Measurements from ENCODE around the gene DDAH2.
A peak's percentile ranks its signal among the peaks of the same experiment; 100 is the strongest.

Gene DDAH2, protein sequence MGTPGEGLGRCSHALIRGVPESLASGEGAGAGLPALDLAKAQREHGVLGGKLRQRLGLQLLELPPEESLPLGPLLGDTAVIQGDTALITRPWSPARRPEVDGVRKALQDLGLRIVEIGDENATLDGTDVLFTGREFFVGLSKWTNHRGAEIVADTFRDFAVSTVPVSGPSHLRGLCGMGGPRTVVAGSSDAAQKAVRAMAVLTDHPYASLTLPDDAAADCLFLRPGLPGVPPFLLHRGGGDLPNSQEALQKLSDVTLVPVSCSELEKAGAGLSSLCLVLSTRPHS

DNA sequence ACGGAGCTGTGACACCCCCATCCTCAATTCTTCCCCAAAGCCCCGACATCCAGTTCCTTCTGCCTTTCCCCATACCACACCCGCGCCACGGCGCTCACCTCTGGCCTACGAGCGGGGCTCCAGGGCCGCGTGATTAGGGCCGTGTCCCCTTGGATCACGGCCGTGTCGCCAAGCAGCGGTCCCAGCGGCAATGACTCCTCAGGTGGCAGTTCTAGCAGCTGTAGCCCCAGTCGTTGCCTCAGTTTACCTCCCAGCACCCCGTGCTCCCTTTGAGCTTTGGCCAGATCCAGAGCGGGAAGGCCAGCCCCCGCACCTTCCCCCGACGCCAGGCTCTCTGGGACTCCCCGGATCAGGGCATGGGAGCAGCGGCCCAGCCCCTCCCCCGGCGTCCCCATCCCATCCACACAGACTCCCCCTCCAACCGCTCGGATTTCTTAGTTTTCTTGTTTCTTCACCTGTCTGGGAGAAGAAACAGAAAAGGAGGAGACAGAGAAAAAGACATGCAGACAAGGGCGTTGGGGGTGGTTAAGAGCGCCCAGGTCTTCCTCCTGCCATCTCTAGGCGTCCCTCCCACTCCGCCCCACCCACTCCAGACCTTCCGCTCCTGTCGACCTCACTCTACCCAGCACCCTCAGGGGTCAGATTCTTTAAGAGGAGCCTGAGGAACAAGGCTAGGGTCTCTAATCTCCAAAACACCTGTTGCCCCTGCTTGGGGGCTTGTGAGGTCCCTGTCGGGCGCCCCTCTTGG, at the start of gene DDAH2:
Gene DDAH2, minus strand, starts transcription at position 533 of the 748 bp plus-strand sequence. Its CDS starts 138 bp downstream, at position 395.
- DNase-seq: no peak

DNA sequence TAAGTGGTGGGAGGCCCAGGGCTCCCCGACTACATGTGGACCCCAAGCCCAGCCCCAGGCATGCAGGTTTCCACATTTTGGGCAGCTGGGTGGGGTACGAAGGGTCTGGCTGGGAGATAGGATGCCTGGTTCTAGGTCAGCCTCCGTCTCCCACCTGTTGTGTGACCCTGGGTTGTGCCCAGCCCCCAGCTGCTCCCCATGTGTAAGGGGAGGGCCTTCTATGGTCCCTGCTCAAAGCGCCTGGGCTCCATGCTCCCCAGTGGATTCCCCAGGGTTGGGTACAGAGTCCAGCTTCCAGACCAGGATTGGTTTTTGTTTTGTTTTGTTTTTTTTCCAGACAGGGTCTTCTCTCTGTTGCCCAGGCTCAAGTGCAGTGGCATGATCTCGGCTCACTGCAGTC, 49.1 kb upstream of the DDAH2 start:
- no peak for DNase-seq

DNA sequence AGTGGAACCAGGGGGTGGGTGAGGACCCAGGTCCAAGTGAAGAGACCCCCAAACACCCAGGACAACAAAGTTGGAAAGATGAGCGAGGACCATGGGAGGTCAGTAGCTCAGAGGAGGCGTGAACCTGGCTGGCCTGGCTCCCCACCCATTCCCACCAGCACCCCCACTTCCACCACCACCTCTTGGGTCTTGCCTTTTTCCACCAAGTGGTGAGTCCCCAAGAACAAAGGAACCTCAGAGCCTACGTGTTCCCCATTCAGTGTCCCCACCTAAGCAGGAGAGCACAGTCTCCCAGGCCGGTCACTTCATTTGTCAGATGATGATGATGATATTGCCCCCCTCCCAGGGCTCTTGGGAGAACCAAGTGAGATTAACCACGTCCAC, 48.6 kb upstream of the DDAH2 start:
- no peak for DNase-seq

DNA sequence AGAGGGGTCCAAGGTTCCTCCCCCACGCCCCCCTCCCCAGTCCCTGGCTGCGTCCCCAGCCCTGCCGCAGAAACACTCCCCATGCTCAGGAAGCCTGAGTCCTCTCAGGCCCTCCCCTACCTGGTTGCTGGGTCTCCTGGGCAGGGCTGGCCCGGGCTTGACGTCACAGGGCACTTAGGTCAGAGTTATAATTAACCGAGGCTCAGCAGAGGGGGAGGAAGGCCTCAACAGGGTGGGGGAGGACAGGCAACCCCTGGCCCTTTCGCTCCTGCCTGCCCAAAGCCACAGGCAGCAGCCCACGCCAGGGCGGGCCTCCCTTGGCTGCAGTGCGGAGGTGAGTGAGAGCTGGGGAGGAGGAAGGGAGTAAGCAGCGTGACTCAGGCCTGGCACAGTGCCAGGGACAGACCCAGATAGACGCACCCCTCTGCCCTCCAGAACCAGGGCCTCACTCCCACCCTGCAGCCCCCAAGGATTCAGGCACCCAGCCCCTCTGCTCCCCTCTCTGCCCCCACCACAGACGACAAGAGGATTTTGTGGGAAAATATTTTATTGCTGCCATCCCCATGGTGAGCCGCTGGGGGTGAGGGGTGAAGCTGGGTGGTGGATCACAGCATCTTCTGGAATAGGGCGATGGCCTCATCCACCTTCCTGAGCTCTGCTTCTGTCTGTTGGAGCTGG, 48.0 kb upstream of the DDAH2 start, which contains the start of gene VWA7:
Gene VWA7, minus strand, starts transcription at position 340 of the 678 bp plus-strand sequence. CDS start 549 bp downstream, outside the sequence.
- DNase-seq: peak; percentile 48

DNA sequence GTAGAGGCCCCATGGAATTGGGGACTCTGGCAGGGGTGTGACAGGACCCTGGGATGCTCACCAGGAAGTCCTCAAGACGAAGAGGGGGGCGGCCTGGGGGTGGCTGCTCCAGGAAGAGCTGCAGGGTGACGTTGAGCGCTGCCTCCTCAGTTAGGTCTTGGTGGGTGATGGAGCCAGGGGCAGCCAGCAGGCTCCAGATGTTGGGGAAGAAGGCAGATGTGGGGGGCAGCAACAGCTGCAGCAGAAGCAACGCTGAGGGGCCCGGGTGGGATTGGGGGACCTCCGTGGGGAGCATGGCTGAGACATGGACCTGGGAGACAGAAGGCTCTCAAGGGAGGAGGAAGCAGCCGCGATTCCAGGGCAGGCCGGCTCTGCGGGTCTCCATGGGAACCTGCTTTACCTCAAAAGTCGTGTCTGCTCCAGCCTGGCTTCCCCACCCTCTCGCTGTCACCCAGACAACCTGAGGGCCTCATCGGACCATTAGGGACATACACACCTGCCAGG, 47.4 kb upstream of the DDAH2 start:
- no peak for DNase-seq

DNA sequence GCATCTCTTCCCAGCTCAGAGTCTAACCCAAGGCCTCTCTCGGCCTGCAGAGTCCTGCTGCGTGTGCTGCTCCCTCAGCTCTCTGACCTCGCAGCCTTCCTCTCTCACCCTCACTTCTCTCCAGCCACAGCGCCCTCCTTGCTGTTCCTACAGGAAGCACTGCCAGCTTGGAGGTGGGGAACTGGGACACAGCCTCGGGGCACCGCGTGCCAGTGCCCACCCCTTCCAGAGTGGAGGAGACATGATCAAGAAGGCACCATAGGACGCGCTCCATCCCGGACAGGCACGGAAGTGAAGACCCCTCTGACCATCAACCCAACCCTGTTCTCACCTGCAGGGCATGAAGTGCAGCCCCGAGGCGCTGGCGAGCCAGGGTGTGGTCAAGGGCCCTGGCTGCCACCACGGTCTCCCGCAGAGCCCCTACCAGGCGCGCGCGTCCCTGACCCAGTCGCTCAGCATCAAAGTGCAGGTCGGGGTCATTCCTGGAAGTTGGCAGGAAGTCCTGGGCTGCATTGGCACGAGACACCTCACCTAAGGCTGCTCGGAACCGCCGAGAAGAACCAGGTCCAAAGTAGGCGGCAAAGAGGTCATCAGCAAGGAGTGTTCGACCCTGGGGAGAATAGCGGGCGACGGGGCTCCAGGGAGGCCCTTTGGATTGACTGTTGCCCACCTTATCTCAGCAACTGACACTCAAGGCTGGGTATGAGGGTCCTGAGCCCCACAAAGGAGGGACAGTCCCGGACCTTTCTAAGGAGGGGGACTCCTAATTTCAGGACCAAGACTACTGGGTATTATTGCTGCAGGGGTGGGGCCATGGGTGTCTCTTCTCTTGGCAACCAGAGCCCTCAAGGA, 46.8 kb upstream of the DDAH2 start:
- DNase-seq: no peak

DNA sequence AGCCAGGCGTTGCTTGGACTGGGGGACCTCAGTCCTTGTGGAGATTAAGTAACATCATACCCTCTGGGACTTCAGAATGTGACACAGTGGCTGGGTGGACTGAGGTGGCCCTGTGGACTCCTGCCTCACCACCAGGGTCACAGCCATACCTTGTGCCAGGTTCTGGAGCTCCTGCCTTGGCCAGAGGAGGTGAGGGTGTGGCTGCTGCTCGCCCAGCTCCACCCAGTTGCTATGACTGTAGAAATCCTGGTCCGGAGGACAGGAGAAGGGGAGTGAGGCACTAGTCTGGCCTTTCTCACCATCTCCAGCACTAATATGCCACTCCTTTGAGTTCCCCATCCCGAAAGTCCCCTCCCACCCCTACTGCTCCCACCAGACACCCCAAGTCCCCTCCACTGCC, 46.1 kb upstream of the DDAH2 start:
- DNase-seq: no peak

DNA sequence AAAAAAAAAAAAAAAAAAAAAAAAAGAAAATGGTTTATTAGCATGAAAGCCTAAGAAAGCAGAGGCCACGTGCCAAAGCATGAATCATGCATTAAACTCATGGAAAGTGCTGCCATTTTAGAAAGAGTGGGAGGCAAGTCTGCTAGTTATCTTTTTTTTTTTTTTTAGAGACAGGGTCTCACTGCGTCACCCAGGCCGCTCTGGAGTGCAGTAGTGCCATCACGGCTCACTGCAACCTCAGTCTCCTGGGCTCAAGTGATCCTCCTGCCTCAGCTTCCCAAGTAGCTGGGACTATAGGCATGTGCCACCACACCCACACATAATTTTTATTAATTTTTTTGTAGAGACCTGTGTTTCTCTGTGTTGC, 42.9 kb upstream of the DDAH2 start:
- DNase-seq: no peak

DNA sequence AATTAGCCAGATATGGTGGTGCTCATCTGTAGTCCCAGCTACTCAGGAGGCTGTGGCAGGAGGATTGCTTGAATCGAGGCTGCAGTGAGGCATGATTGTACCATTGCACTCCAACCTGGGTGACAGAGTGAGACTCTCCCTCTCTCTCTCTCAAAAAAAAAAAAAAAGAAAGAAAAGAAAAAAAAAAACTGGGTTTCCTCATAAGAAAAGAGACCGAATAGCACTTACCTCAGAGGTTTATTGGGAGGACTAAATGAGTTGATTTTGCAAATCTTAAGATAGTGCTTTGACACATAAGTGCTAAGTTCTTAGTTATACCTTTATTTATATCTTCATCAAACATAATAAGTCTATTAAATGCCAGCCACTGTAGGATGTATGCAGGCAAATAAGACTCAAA, 41.8 kb upstream of the DDAH2 start:
- DNase-seq: no peak

DNA sequence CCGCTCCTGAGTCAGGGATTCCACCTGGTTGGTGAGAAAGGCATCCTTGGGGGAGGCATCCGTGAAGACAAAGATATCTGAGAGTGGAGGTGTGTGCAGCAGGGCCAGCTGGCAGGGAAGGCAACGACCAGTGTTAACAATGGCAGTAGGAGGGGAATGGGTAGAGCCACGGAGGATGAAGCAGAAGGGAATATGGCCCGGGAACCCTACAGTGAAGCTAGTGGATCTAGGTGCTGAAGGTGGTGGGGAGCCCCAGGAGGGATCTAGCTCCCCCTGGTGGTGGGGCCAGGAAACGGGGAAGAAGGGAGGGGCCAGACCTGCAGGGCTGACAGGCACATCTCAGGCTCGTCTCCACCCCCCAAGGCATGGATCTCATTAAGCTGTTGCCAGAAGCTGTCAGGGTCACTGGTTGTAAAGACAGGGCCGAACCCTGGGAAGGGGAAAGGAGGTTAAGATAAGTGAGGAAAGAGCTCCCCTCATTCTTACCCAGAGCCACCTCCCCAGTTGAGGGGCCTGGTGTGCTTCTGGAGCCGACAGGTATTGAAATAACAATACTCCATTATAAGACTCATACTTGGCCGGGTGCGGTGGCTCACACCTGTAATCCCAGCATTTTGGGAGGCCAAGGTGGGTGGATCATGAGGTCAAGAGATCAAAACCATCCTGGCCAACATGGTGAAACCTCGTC, 40.7 kb upstream of the DDAH2 start:
- DNase-seq: peak; percentile 47

DNA sequence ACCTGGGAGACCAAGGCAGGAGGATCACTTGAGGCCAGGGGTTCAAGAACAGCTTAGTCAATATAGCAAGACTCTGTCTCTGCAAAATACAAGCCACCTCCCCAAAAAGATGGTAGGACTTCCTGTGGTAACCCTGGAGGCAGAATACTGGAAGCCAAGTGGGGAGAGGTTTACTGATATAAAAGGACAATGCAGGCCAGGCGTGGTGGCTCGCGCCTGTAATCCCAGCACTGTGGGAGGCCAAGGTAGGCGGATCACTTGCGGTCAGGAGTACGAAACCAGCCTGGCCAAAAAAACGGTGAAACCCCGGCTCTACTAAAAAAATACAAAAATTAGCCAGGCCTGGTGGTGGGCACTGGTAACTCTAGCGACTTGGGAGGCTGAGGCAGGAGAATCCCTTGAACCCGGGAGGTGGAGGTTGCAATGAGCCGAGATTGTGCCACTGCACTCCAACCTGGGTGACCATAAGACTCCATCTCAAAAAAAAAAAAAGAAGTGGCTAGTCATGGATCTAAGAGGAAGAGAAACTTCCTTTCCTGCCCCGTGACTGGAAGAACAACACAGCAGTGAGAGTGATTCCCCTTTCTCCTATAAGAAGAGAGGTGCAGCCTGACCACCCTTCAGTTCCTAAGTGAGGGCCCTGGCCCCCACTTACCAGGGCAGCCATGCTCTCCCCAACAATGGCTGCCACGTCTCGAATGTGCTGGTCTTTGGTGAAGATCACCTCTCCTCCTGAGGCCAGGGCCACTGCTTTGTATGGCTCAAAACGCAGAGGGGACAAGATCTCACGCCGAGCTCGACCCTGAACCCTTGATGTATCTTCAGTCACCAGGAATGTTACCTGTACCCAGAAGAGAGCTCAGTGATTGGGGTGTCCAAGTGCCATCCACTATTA, 39.5 kb upstream of the DDAH2 start:
- no peak for DNase-seq

DNA sequence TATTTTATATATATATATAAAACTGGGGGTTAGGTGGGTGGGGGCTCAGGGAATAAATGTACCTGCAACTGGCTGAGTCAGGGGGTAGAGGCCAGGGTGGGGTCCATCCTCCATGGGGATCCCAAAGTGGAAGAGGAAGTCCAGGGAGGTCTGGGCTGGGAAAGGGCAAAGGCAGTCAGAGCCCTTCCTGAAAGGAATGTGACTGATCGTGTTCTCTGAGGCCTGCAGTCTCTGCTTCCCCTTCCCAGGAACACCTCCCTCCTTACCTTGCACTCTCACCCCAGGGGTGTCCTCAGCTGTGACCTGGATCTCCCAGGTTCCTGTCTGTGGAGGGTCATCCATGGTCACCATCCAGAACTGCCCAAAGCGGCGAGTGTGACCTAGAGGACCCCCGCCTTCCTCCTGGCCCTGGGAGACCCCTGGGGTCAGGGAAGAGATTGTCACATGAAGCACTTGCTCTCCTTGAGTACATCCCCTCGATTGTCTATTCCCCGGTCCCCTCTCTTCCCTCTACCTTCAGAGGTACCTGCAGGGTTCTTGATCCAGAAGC, 38.1 kb upstream of the DDAH2 start:
- DNase-seq: no peak

DNA sequence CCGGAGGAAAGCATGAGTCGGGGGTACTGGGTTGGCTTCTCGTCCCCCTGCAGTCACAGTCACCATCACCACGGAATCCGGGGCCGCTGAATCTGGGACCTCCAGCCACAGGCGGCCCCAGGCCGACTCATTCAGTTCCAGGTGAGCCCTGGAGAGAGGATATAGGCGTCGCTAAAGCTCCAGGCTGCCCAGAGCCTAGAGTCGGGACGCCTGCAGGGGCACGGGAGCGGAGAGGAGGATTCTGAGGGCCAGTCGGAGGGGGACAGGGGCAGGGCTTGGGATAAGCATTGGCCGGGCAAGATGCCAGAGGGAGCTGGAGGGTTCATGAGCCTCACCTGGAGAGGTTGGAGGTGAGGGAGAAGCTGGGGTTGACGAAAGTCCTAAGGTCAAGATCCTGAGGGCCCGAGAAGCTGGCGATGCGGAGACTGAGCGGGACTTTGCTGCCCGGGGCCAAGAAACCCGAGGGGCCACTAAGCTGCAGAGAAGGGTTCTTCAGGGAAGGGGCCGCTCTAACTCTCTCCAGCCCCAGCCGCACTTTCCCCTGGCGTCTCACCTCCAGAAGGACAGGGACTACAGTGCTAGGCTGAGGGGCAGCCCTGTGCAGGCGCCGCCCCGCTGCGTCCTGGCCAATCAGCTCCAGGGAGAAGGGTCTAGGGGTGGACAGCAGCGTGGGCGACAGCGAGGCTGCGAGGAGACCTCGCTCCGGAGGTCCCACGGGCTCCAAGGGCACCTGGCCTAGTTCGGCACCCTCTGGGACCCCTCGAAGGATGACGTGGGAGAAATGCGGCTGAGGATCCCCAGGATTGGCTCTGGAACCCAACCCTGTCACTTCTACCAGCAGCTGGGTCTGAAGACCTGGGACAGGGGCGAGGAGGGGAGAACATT, 37.1 kb upstream of the DDAH2 start:
- DNase-seq: no peak

DNA sequence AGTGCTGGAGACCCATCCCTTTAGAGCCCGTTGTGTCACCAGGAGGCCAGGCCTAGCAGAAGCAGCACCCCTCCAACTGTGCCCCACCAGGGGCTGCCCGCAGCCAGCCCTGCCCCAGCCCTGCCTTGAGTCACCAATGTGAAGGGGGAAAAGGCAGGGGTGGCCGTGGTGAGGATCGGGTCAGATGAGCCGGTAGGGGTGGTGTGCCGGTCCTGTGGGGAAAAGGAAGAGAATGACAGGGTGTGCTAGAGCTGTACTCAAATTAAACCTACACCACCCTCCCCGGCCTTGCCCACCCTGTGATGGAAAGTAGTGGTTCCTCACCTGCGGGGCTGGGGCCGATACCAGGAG, 36.4 kb upstream of the DDAH2 start:
- DNase-seq: no peak

DNA sequence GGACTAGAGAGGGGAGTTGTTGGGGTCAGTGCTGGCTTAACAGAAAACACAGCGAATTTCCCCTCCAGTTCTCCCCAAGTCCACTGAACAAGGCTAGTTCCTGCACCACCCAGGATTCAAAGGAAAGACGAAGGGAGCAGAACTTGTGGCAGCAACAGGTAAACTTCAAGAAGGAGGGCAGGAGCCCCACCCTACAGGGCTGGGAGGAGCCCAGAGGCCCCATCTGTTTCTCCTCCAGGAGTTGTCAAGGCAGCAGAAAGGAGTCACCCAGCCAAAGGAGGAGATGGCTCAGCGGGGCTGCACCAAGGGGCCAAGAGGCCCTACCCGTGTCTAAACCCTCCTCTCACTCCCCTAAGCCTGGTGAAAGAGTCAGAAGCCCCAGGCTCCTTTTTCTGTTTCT, 35.1 kb upstream of the DDAH2 start:
- DNase-seq: no peak

DNA sequence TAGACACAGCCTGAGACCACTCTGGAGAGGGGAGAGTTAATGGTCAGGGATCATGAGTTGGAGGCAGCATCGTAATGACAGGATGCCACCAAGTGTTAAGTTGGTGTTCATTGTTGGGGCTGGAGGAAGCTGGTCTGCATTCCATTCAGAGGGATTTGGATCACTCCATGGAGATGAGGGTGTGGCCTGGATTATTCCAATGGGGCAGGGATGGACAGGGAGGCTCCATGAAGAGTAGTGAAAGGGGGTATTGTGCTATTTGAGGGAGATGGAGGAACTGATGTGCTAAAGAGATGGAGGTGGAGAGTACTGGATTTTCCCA, 34.5 kb upstream of the DDAH2 start:
- DNase-seq: no peak

DNA sequence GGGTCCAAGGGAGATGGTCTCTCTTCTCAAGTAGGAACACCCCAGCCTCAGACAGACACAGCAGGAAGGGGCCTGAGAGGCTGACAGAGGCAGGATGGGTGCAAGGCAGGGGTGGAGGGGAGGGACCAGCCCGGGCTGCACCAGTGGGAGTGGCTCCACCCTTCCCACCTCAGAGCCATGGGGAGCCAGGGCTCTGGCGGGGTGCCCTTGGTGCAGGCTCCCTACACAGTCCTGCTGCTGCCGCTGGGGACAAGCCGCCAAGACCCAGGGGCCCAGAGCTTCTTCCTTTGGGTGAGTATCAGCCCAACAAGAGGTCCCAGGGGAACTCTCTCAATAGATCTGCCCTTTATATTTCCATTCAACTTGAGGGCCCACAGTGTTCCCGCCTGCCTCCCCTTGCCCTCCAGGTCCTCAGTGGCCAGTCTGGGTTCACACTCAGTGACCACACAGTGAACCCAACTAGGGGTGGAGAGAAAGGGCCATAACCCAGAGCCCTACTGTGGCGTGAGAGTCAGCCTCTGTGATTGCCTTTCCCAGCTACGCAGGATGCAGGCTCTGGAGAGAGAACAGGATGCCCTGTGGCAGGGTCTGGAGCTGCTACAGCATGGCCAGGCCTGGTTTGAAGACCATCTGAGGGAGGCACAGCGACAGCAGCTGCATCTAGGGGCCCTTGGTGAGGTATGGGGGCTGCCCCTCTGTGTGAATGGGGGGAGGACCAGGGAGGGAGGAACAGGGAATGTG, 33.9 kb upstream of the DDAH2 start:
- no peak for DNase-seq

DNA sequence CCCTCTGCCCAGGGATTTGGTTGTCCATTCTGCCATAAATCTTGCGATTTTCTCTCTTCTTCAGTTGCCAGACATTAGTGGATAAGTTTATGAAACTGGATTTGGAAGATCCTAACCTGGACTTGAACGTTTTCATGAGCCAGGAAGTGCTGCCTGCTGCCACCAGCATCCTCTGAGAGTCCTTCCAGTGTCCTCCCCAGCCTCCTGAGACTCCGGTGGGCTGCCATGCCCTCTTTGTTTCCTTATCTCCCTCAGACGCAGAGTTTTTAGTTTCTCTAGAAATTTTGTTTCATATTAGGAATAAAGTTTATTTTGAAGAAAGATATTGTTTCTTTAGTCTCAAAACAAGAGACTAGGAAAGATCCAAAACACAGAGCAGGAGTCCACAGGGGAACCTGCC, 33.3 kb upstream of the DDAH2 start, which contains the start of gene SAPCD1:
Gene SAPCD1, plus strand, starts transcription at position 301 of the 400 bp plus-strand sequence. CDS start 399 bp downstream, outside the sequence.
- DNase-seq: no peak

DNA sequence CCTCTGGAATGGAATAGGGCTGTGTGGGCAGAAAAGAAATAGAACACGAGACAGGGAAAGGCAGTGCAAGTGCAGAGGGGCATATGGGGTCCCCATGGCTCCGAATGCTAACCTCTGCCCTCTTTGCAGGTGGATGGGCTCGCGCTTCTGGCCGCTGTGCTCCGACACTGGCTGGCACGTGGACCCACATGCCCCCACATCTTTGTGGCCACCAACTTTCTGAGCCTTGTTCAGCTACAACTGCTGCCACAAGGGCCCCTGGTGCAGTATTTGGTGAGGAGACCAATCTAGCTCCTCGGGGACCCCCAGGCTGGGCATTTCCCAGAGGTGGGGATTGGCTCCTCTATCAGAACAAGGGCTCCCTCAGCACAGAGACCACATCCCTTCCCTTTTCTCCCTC, 32.2 kb upstream of the DDAH2 start:
- no peak for DNase-seq
